Stimulated activated CD8-positive, alpha-beta memory T cell treated with anti-CD3 and anti-CD28 coated beads, Interleukin-7, amount 100 ng/mL, for 4 hours (primary cell): ENCODE results near the gene OR4C12.
"Not testable (repeated sequence)": the region's sequence is repeated elsewhere in the genome, so short reads cannot be mapped to it uniquely, and the experiment has no call there.

Experiments
- DNase-seq, 2 donors: peaks; one replicate each; pipeline ENCODE4 v3.0.0-alpha.2; 2020; ENCODE audit warnings: low read depth in 2 of 2

OR4C12 gene

DNA sequence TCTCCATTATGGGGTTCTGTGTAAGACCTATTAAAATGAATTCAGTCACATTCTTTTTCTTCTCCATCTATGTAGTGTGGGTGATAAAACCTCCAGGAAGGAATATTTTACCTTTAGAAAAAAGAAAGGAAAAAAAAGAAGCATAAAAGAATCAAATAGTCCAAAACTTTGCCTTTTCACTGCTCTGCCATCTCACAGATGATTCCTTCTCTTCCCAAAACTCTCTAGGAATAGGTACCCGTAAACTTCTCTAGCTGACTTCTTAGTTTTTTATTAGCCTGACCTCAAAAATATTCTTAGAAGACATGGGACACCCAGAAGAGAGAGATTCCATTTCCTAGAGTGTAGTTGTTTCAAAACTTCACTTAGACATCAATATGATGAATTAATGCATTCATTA, at the start of gene OR4C12:
TSS of gene OR4C12 (minus strand) at position 101 of the 400 bp plus-strand sequence. CDS start at position 67, 34 bp downstream.
- not testable (repeated sequence) for DNase-seq

DNA sequence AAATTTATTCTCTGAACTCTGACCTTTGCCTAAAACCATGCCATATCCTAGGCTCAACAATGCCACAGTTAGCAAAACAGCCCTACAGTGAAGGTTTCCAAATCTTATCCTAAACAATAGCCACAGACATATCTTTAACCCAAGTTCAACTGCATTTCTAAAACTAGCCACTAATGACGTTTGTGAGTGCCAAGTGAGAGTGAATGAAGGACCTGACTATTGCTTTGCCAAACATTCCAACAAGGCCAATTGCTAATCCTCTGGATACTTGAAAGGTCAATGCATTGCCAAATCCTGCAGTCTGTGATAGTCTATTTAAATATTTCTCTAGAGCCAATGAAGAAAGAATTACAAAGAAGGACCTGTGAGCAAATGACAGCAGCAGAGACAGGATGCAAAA, 47.9 kb upstream of the OR4C12 start:
- no peak for DNase-seq

DNA sequence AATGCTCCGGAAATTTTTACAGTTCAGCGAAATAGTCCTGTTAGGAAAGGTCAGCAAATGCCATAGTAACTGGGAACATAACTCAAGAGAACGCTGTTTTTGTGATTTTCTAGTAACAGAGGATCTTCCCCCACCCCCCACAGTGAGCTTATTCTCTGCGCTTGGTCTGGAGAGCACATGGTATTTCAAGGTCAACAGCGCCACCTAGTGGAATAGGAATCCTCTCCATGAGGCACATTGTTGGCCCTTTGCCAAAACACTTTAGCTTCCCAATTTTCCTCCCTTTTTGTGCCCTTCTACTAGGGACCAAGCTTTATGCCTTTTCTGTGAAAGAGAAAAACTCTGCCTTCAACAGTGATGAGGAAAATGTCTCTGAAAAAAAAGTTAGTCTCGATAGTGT, 13.2 kb upstream of the OR4C12 start:
- DNase-seq, result no peak

DNA sequence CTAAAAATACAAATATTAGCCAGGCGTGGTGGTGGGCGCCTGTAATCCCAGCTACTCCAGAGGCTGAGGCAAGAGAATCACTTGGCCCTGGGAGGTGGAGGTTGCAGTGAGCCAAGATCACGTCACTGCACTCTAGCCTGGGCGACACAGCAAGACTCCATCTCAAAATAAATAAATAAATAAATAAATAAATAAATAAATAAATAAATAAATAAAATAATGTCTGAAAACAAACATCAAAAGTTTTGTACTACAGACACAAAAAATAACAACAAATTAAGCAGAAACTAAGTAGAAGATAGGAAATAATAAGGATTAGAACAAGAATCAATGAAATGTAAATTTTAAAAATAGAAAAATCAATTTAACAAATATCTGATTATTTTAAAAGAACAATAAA, 8.9 kb downstream of the OR4C12 start:
- not testable (repeated sequence) for DNase-seq

DNA sequence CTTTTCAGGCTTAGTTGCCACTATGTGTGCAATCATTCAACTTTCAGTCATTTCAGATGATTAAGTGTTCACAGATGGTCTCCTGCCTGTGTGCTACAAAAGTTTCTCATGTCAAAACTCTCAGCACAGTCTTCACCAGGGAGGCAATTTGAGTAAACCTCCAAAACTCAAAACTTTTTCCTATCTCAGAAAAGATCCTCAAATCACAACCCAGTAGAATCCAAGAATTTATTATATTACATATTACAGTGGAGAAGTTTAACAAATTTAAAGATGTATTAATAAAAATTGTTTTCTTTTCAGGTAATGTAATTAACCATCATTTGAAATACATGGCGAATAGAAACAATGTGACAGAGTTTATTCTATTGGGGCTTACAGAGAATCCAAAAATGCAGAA, 30.2 kb downstream of the OR4C12 start, which contains the start of gene OR4C13:
TSS of gene OR4C13 (plus strand) at position 301 of the 400 bp plus-strand sequence. CDS start at position 333, 32 bp downstream.
- no peak for DNase-seq

DNA sequence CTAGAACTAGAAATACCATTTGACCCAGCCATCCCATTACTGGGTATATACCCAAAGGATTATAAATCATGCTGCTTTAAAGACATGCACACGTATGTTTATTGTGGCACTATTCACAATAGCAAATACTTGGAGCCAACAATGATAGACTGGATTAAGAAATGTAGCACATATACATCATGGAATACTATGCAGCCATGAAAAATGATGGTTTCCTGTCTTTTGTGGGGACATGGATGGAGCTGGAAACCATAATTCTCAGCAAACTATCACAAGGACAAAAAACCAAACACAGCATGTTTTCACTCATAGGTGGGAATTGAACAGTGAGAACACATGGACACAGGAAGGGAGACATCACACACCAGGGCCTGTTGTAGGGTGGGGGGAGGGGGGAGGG, 33.6 kb downstream of the OR4C12 start:
- not testable (repeated sequence) for DNase-seq
